ENCODE data around the gene AP3S1. TPM values are rescaled to one million over a fixed set of nuclear protein-coding genes. Genes with fewer than 3 reads are reported as not detected.

The AP3S1 gene
- total RNA-seq, 1 donor from 2014 or later: 57.3 TPM

GRCh38 chr5:115857057-115857479 is 15.3 kb downstream of the AP3S1 start:
- intact Hi-C loops (cut with micrococcal nuclease): no loop called here
- peaks cover 54% of the 10 kb centered on the region for H3K4me1 ChIP-seq
- H3K27ac ChIP-seq (replicated peaks): no peak overlapping the region
- no peak for TF ChIP-seq CTCF (IDR thresholded peaks at IDR 0.05; ENCODE audit: borderline replicate concordance)
- no peak for DNase-seq
- H3K27me3 ChIP-seq (ENCODE audit: low read depth): no peaks in the 10 kb centered on the region
- H3K4me3 ChIP-seq: no peak overlapping the region
- H3K36me3 ChIP-seq: peaks cover 5% of the 10 kb centered on the region
- H3K9me3 ChIP-seq (replicated peaks): peaks cover 11% of the 10 kb centered on the region

- Histone ChIP-seq H3K36me3 (peaks cover 5% of the 10 kb centered on the region), H3K27me3 (ENCODE audit: low read depth) (no peaks in the 10 kb centered on the region), H3K9me3 (replicated peaks) (peaks cover 11% of the 10 kb centered on the region), H3K4me3 (no peak overlapping the region), H3K27ac (replicated peaks) (no peak overlapping the region), H3K4me1 (peaks cover 53% of the 10 kb centered on the region)
- no peak for TF ChIP-seq CTCF (IDR thresholded peaks at IDR 0.05; ENCODE audit: borderline replicate concordance)
- DNase-seq: no peak
- intact Hi-C loops (cut with micrococcal nuclease): no loop called here
Observed at GRCh38 chr5:115857626-115858349, 16.1 kb downstream of the AP3S1 start.

DNA sequence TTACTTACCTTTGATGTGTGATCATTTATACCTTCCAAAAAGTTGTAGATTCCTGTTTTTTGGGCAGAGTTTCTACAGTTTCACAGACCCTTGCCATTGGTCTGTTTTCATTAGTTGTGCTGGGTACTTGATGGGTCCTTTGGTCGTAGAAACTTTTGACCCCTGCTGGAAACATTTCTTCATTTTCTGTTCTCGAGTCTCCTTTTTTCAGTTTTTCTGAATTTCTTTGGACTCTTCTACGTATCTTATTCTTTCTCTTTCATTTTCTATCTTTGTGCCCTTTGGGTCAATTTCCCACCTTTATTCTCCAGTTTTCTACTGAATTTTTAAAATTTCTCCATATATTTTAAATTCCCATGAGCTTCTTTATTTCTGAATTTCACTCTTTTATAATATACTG is 16.7 kb downstream of the AP3S1 start:
- Histone ChIP-seq H3K4me1 (peaks cover 53% of the 10 kb centered on the region), H3K9me3 (replicated peaks) (peaks cover 11% of the 10 kb centered on the region), H3K36me3 (peaks cover 5% of the 10 kb centered on the region), H3K27me3 (ENCODE audit: low read depth) (no peaks in the 10 kb centered on the region), H3K4me3 (no peak overlapping the region), H3K27ac (replicated peaks) (no peak overlapping the region)
- DNase-seq: no peak
- intact Hi-C loops (cut with micrococcal nuclease): no loop called here
- no peak for TF ChIP-seq CTCF (IDR thresholded peaks at IDR 0.05; ENCODE audit: borderline replicate concordance)

DNA sequence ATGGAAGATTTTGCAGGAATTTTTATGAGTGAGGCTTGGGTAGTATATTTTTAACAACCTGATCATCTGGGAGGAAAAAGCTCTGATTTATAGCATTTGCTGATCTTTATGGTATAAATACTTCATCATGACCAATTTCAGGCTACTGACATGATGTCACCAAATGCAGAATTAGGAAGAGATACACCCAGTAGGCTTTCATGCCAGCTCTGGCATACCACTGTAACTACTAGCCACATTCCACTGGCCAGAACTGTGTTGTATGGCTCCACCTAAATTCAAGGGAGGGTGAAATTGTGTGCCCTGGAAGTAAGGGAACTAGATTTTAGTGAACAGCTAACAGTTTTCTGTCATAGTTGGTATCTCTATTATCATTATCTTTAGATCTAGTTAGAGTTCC is 17.6 kb downstream of the AP3S1 start:
- Histone ChIP-seq H3K4me3 (no peak overlapping the region), H3K36me3 (no peaks in the 10 kb centered on the region), H3K27me3 (ENCODE audit: low read depth) (no peaks in the 10 kb centered on the region), H3K27ac (replicated peaks) (no peak overlapping the region), H3K9me3 (replicated peaks) (peaks cover 10% of the 10 kb centered on the region), H3K4me1 (peaks cover 56% of the 10 kb centered on the region)
- intact Hi-C loops (cut with micrococcal nuclease): no loop called here
- no peak for TF ChIP-seq CTCF (IDR thresholded peaks at IDR 0.05; ENCODE audit: borderline replicate concordance)
- DNase-seq: no peak

DNA sequence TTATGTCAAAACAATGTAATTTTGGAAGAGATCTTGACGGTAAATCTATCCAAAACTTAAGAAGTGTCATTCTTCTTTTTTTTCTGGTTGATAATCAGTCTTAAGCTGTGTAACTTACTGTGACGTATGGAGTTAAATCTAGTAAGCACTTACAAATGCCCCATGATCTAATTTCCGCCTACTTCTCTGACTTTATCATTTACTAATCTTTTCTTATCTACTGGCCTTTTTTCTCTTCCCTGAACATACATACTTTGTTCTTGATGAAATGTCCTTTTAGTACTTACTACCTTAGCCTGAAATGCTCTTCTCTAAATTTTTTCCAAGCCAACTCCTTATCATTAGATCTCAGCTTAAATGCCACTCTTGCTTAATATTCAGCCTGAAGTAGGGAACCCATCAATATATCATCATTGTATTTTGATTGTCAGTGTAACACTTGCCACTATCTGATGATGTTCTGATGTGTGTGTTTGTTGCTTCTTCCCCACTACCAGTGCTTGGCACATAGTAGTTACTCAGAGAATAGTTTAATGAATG is 27.6 kb downstream of the AP3S1 start:
- Histone ChIP-seq H3K36me3 (peaks cover 35% of the 10 kb centered on the region), H3K27ac (replicated peaks) (no peak overlapping the region), H3K4me1 (peaks cover 14% of the 10 kb centered on the region), H3K9me3 (replicated peaks) (no peaks in the 10 kb centered on the region), H3K27me3 (ENCODE audit: low read depth) (no peaks in the 10 kb centered on the region), H3K4me3 (no peak overlapping the region)
- TF ChIP-seq CTCF (IDR thresholded peaks at IDR 0.05; ENCODE audit: borderline replicate concordance): no peak
- no peak for DNase-seq
- intact Hi-C loops (cut with micrococcal nuclease): no loop called here
